Colonic mucosa (tissue), 4 donors: ENCODE results near the gene TTYH2. TPM values are rescaled to one million over a fixed set of nuclear protein-coding genes. Genes with fewer than 3 reads are reported as not detected.

Source experiments
- DNase-seq: peaks from one replicate; pipeline ENCODE4 v3.0.0-alpha.2; 2020
- H3K27ac ChIP-seq: fragments of 200-600 bp; one replicate; pipeline ENCODE4 v1.8.0; 2021
- H3K27me3 ChIP-seq: fragments of 200-600 bp; one replicate; pipeline ENCODE4 v1.8.0; 2021
- H3K36me3 ChIP-seq: fragments of 200-600 bp; one replicate; pipeline ENCODE4 v1.8.0; 2021
- H3K4me1 ChIP-seq: fragments of 200-600 bp; one replicate; pipeline ENCODE4 v1.8.0; 2021; ENCODE audit warnings: mild to moderate bottlenecking
- H3K4me3 ChIP-seq: fragments of 200-600 bp; one replicate; pipeline ENCODE4 v1.8.0; 2021
- H3K9ac ChIP-seq, 2 donors: one replicate each; pipeline ENCODE4 v1.7.0; 2013; ENCODE audit warnings: control low read depth in 2 of 2, low read depth in 2 of 2, low read length in 2 of 2
- H3K9me3 ChIP-seq: fragments of 200-600 bp; one replicate; pipeline ENCODE4 v1.8.0; 2021
- intact Hi-C: fragments of 100-400 bp; cut with DNase I; formaldehyde crosslinking; loops from one replicate; pipeline ENCODE4 v1.14.1; 2022
- total RNA-seq, 2 donors: library from RNA; stranded (reverse); fragmentation: NEBNext Ultra II Directional in 1 of 2; extraction: Animal tissue kit (Norgen Biotek cat#: 25700) in 1 of 2; gene quantifications; one replicate each; pipeline ENCODE4 v1.2.1, GENCODE V29; 2021
- TF ChIP-seq, protein P1 (sequence below): fragments of 200-600 bp; IDR thresholded peaks from one replicate; pipeline ENCODE4 v1.8.0; 2022; ENCODE audit warnings: antibody characterized with exemption, mild to moderate bottlenecking
- donor health status: healthy.
- donor health status: DM: no; HTN: no; CAD: no.
- donor health status: DM: no; HTN: no; CAD: no.

Gene TTYH2
- total RNA-seq, 2 donors from 2014 or later = 0.86 to 2.9 TPM

DNA sequence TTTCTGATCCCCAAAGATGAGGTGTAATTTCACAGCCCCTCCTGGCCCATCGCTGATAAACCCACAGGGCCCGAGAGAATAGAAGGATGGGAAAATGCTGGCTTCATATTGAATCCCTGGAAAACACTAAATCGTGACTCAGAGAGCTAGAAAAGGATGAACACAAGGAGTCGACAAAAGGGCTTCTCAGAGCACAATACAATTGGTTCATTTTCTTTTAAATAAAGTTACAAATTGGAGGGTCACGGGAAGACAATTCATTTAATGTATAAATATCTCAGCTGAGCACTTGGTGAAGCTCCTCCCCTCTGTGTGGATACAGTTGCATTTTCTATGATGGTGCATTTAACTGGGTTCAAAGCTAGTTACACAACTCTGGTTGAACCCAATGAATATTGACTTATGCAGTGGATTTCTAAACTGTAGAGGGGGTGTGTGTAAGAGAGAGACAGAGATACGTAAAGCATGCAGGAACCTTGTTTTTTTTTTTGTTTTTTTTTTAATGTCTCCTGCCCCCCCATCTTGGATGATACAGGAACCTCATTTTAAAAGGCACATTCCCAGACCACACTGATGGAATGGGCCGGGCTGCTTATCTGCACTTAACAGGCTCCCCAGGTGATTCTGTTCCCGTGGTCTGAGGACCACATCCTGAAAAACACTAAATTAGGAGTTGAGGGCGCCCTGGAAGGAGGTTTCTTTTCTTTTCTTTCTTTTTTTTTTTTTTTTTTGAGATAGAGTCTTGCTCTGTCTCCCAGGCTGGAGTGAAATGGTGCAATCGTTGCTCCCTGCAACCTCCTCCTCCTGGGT is 14.1 kb downstream of the TTYH2 start:
- Histone ChIP-seq H3K4me1 (no peaks in the 10 kb centered on the region), H3K9me3 (no peaks in the 10 kb centered on the region), H3K27me3 (no peaks in the 10 kb centered on the region), H3K4me3 (no peak overlapping the region), H3K36me3 (no peaks in the 10 kb centered on the region), H3K9ac (no peak overlapping the region), H3K27ac (no peak overlapping the region)
- TF ChIP-seq, protein P1, sequence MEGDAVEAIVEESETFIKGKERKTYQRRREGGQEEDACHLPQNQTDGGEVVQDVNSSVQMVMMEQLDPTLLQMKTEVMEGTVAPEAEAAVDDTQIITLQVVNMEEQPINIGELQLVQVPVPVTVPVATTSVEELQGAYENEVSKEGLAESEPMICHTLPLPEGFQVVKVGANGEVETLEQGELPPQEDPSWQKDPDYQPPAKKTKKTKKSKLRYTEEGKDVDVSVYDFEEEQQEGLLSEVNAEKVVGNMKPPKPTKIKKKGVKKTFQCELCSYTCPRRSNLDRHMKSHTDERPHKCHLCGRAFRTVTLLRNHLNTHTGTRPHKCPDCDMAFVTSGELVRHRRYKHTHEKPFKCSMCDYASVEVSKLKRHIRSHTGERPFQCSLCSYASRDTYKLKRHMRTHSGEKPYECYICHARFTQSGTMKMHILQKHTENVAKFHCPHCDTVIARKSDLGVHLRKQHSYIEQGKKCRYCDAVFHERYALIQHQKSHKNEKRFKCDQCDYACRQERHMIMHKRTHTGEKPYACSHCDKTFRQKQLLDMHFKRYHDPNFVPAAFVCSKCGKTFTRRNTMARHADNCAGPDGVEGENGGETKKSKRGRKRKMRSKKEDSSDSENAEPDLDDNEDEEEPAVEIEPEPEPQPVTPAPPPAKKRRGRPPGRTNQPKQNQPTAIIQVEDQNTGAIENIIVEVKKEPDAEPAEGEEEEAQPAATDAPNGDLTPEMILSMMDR = no peak
- intact Hi-C loops = no loop called here
- no peak for DNase-seq

GRCh38 chr17:74228306-74228978 is 15.1 kb downstream of the TTYH2 start:
- Histone ChIP-seq H3K36me3 (no peaks in the 10 kb centered on the region), H3K9ac (no peak overlapping the region), H3K4me3 (no peak overlapping the region), H3K27me3 (no peaks in the 10 kb centered on the region), H3K27ac (no peak overlapping the region), H3K4me1 (no peaks in the 10 kb centered on the region), H3K9me3 (no peaks in the 10 kb centered on the region)
- DNase-seq = no peak
- TF ChIP-seq, protein P1 = no peak
- intact Hi-C loops = no loop called here

- DNase-seq = no peak
- intact Hi-C loops = no loop called here
- Histone ChIP-seq H3K4me1 (no peaks in the 10 kb centered on the region), H3K9ac (no peak overlapping the region), H3K9me3 (no peaks in the 10 kb centered on the region), H3K27ac (no peak overlapping the region), H3K36me3 (no peaks in the 10 kb centered on the region), H3K27me3 (no peaks in the 10 kb centered on the region), H3K4me3 (no peak overlapping the region)
- TF ChIP-seq, protein P1 = no peak
These were observed 17.5 kb downstream of the TTYH2 start for GRCh38 chr17:74230896-74231295.

- Histone ChIP-seq H3K27me3 (no peaks in the 10 kb centered on the region), H3K36me3 (no peaks in the 10 kb centered on the region), H3K4me3 (no peak overlapping the region), H3K4me1 (no peaks in the 10 kb centered on the region), H3K9me3 (no peaks in the 10 kb centered on the region), H3K27ac (no peak overlapping the region), H3K9ac (no peak overlapping the region)
- TF ChIP-seq, protein P1 = no peak
- DNase-seq = no peak
- intact Hi-C loops = no loop called here
These were observed 18.8 kb downstream of the TTYH2 start for GRCh38 chr17:74231928-74232907.

DNA sequence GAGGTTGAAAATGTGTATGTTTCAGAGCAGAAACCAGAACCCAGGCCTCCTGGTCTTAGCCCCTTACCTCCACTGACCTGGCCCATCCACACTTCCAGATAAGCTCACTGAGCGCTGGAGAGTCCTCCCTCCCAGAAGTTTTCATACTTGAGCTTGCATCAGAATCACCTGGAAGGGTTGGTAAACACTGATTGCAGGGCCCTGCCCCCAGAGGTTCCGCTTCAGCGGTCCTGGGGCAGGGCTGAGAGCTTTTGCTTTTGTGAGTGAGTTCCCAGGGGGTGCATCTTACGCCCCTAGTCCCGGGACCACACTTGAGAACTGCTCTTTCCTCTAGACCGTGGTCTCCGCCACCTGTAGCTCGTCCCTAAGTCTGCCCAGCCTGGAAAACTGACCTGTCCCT is 20.6 kb downstream of the TTYH2 start:
- Histone ChIP-seq H3K27ac (no peak overlapping the region), H3K9ac (no peak overlapping the region), H3K36me3 (no peaks in the 10 kb centered on the region), H3K4me3 (no peak overlapping the region), H3K4me1 (no peaks in the 10 kb centered on the region), H3K27me3 (no peaks in the 10 kb centered on the region), H3K9me3 (no peaks in the 10 kb centered on the region)
- no peak for DNase-seq
- TF ChIP-seq, protein P1 = no peak
- intact Hi-C loops = no loop called here
